Medulla oblongata (tissue), 1 donor: ENCODE measurements around the gene LRP10.
"Not testable (repeated sequence)": the region's sequence is repeated elsewhere in the genome, so short reads cannot be mapped to it uniquely, and the experiment has no call there.

Experiments used
- DNase-seq: peaks from one replicate; pipeline ENCODE4 v3.0.0-alpha.2; 2015; ENCODE audit errors: extremely low spot score

Gene LRP10

GRCh38 chr14:22887260-22887989, 15.9 kb downstream of the LRP10 start:
- DNase-seq = peak; percentile 53

- DNase-seq = no peak
Observed at GRCh38 chr14:22887990-22888378, 16.4 kb downstream of the LRP10 start.

- no peak for DNase-seq
Observed at GRCh38 chr14:22888662-22889061, 17.1 kb downstream of the LRP10 start.

GRCh38 chr14:22890416-22890815, 18.9 kb downstream of the LRP10 start:
- DNase-seq = no peak

GRCh38 chr14:22892488-22892887, 20.9 kb downstream of the LRP10 start:
- no peak for DNase-seq

GRCh38 chr14:22893706-22894105, 22.2 kb downstream of the LRP10 start:
- DNase-seq = no peak

GRCh38 chr14:22895402-22895801, 23.9 kb downstream of the LRP10 start:
- no peak for DNase-seq

- DNase-seq = peak; percentile 26
Observed at GRCh38 chr14:22896356-22896755, 24.8 kb downstream of the LRP10 start.

- no peak for DNase-seq
Observed at GRCh38 chr14:22896760-22897159, 25.2 kb downstream of the LRP10 start.

- DNase-seq = no peak
Observed at GRCh38 chr14:22897357-22897756, 25.8 kb downstream of the LRP10 start.

- DNase-seq = no peak
Observed at GRCh38 chr14:22898302-22899090, 27.0 kb downstream of the LRP10 start.

GRCh38 chr14:22900081-22900799, 28.7 kb downstream of the LRP10 start:
- peak; percentile 69 for DNase-seq

GRCh38 chr14:22901799-22902198, 30.3 kb downstream of the LRP10 start:
- DNase-seq = no peak

- no peak for DNase-seq
Observed at GRCh38 chr14:22903742-22904087, 32.2 kb downstream of the LRP10 start.

- no peak for DNase-seq
Observed at GRCh38 chr14:22905627-22906026, 34.1 kb downstream of the LRP10 start.

- DNase-seq = no peak
Observed at GRCh38 chr14:22906073-22906472, 34.5 kb downstream of the LRP10 start.

- no peak for DNase-seq
Observed at GRCh38 chr14:22907429-22907828, 35.9 kb downstream of the LRP10 start.

- no peak for DNase-seq
Observed at GRCh38 chr14:22908601-22909000, 37.1 kb downstream of the LRP10 start.

GRCh38 chr14:22910916-22911315, 39.4 kb downstream of the LRP10 start:
- no peak for DNase-seq

- not testable (repeated sequence) for DNase-seq
Observed at GRCh38 chr14:22914836-22915235, 43.3 kb downstream of the LRP10 start.

GRCh38 chr14:22915886-22916521, 44.5 kb downstream of the LRP10 start:
- DNase-seq = peak; percentile 30
